Activated naive CD4-positive, alpha-beta T cell treated with anti-CD3 and anti-CD28 coated beads, Interleukin-2, amount 10 ng/mL, durations not matched to agents 7 days and 5 days (primary cell): ENCODE measurements around the gene HOXD11.

ENCODE experiments used
- CTCF ChIA-PET: fragments of 350-600 bp; sonication (Branson Sonifier 250); formaldehyde crosslinking; loops from one replicate; lab custom pipeline; 2021; ENCODE audit warnings: antibody characterized with exemption; lab: Charles Lee
- DNase-seq: peaks from one replicate; pipeline ENCODE4 v3.0.0-alpha.2; 2020
- H3K27ac Mint-ChIP-seq: one replicate; pipeline ENCODE4 v1.8.0; 2021; ENCODE audit warnings: mild to moderate bottlenecking, moderate library complexity, mixed read lengths
- H3K27me3 Mint-ChIP-seq: one replicate; pipeline ENCODE4 v1.8.0; 2021; ENCODE audit warnings: mild to moderate bottlenecking, mixed read lengths
- H3K36me3 Mint-ChIP-seq: one replicate; pipeline ENCODE4 v1.8.0; 2021; ENCODE audit warnings: mixed read lengths
- H3K4me1 Mint-ChIP-seq: one replicate; pipeline ENCODE4 v1.8.0; 2021; ENCODE audit warnings: mixed read lengths
- H3K4me3 Mint-ChIP-seq: one replicate; pipeline ENCODE4 v1.8.0; 2021; ENCODE audit warnings: mild to moderate bottlenecking, moderate library complexity, mixed read lengths
- H3K9me3 Mint-ChIP-seq: one replicate; pipeline ENCODE4 v1.8.0; 2021; ENCODE audit warnings: mixed read lengths

HOXD11 gene

DNA sequence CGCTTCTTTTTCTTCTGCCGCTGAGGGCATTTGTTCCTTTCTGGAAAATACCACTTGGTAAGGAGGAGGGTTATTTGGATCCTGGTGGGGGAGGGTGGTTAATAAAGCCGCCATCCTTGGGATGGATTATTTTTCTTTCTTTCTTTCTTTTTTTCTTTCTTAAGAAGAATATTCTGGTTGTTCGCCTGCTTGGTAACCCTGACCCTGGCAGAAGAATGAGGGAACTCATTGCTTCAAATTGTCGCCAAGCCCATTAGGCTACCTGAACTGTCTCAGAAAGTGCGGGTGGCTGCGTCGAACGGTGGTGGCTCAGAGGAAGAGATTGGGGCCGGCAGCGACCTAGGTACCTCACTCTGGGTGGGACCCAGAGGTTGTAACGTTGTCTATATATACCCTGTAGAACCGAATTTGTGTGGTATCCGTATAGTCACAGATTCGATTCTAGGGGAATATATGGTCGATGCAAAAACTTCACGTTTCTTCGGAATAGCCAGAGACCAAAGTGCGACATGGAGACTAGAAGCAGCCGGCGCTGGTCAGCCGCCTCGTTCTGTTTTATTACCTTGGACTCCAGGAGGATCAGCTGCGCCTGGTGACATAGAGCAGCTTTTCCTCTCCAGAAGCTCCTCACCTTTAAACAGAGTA, 43.0 kb downstream of the HOXD11 start:
- H3K9me3 Mint-ChIP-seq: no peaks in the 10 kb centered on the region
- peaks cover 100% of the 10 kb centered on the region for H3K27me3 Mint-ChIP-seq
- no peaks in the 10 kb centered on the region for H3K4me1 Mint-ChIP-seq
- no peak overlapping the region for H3K4me3 Mint-ChIP-seq
- no peak for DNase-seq
- no peaks in the 10 kb centered on the region for H3K36me3 Mint-ChIP-seq
- CTCF ChIA-PET: interaction anchor here (1.2 to 1.9 kb wide), 3 partner anchors 9 to 305 kb away, joined by 4 to 8 read pairs (median 6); no protein-coding TSS in a partner anchor
- no peak overlapping the region for H3K27ac Mint-ChIP-seq

DNA sequence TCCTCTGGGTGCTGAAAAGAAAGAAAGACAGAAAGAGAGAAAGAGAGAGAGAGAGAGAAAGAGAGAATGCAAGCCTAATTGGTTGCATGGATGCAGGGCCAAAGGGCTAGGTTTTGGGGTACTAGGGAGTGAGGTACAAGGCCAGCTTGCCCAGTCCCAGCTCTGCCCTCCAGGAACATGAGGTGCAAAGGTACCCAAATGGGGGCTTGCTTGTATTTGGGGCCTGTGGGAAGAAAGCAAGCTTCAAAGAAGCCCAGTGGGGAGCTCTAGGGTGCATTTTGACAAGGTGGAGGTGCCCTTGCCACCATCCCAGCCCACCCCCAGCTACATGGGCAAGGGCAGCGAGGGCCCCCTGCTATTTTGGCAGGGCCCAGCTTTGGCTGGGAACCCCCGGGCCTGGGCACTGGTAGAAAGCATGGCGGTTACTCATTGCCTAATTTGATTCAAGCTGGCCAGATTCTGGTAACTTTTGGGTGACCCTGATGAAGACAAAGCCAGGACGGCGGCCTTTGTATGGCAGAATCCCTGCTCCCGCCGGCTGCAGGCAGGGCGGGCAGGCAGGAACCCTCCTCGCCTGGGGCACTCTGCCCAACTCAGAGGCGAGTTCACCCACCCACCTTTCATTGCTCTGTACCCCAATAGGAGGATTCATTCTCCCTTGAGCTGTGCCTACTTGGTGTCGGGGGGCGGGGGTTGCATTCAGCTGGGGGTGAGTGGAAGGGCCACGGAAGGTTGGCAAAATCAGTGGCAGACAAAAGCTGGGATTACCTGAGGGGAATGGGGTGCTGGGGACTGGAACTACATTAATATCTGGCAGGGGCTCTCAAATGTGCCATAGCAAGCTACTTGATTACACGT, 43.7 kb downstream of the HOXD11 start:
- H3K4me1 Mint-ChIP-seq: no peaks in the 10 kb centered on the region
- DNase-seq: no peak
- H3K4me3 Mint-ChIP-seq: no peak overlapping the region
- peaks cover 100% of the 10 kb centered on the region for H3K27me3 Mint-ChIP-seq
- CTCF ChIA-PET: interaction anchor here (1.2 to 1.9 kb wide), 3 partner anchors 10 to 305 kb away, joined by 4 to 8 read pairs (median 6); no protein-coding TSS in a partner anchor
- H3K36me3 Mint-ChIP-seq: no peaks in the 10 kb centered on the region
- no peak overlapping the region for H3K27ac Mint-ChIP-seq
- no peaks in the 10 kb centered on the region for H3K9me3 Mint-ChIP-seq

DNA sequence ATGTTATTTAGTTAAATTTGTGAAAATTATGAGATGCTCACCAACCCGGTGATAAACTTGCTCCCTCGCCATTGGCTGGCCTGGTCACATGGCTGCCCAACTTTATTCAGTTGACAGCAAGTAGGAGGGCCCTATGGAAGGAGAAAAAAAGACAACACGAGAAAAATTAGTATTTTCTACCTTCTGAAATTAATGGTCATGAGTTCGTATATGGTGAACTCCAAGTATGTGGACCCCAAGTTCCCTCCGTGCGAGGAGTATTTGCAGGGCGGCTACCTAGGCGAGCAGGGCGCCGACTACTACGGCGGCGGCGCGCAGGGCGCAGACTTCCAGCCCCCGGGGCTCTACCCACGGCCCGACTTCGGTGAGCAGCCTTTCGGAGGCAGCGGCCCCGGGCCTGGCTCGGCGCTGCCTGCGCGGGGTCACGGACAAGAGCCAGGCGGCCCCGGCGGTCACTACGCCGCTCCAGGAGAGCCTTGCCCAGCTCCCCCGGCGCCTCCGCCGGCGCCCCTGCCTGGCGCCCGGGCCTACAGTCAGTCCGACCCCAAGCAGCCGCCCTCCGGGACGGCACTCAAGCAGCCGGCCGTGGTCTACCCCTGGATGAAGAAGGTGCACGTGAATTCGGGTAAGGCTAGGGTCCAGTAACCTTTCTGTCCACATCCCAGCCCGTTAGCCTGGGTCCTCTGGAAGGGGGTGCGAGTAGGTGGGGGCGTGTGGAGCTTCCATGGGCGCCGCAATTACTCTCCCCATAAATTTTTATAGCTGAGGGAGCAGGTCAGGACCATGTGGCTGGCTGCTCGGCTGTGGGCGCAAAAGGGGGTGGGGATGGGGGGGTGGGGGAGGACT, 44.6 kb downstream of the HOXD11 start, which contains the start of gene HOXD4:
Gene HOXD4, plus strand, starts transcription at position 109 of the 846 bp plus-strand sequence. Its CDS starts 84 bp downstream, at position 193.
- H3K4me3 Mint-ChIP-seq: no peak within 1 kb of the TSS
- H3K4me1 Mint-ChIP-seq: no peaks in the 10 kb centered on the region
- CTCF ChIA-PET: interaction anchor here (1.5 to 1.9 kb wide), 2 partner anchors 24 to 304 kb away, joined by 6 to 8 read pairs; no protein-coding TSS in a partner anchor
- no peaks in the 10 kb centered on the region for H3K36me3 Mint-ChIP-seq
- H3K27me3 Mint-ChIP-seq: peaks cover 100% of the 10 kb centered on the region
- H3K27ac Mint-ChIP-seq: no peak within 1 kb of the TSS
- H3K9me3 Mint-ChIP-seq: no peaks in the 10 kb centered on the region
- no peak for DNase-seq

DNA sequence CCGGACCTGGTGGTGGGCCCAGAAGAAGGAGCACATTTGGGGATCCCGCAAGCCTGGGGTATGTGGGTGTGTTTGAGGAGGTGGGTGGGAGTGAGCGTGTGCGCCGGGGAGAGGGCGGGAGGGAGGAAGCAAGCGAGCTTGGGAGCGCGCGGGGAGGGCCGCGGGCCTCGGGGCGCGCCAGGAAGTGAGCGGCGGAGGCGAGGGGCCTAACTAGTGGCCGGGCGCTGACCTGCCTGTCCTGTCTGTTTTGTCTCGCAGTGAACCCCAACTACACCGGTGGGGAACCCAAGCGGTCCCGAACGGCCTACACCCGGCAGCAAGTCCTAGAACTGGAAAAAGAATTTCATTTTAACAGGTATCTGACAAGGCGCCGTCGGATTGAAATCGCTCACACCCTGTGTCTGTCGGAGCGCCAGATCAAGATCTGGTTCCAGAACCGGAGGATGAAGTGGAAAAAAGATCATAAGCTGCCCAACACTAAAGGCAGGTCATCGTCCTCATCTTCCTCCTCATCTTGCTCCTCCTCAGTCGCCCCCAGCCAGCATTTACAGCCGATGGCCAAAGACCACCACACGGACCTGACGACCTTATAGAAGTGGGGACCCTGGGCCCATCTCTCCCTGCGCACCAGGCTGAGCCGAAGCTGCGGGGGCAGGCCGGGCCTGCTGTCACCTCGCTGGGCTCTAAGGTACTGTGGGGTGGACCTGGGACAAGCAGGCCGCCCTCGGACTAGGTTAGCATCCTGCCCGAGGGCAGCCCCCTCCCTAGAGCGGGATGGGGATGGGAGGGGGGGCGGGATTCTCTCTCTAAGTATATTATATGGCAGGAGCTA, 45.5 kb downstream of the HOXD11 start:
- Mint-ChIP-seq H3K9me3 (no peaks in the 10 kb centered on the region), H3K4me3 (no peak overlapping the region), H3K4me1 (no peaks in the 10 kb centered on the region), H3K27me3 (peaks cover 98% of the 10 kb centered on the region), H3K36me3 (no peaks in the 10 kb centered on the region), H3K27ac (no peak overlapping the region)
- CTCF ChIA-PET: interaction anchor here (0.9 kb wide), 1 partner anchor 12 kb away, joined by 4 read pairs; no protein-coding TSS in a partner anchor
- no peak for DNase-seq

DNA sequence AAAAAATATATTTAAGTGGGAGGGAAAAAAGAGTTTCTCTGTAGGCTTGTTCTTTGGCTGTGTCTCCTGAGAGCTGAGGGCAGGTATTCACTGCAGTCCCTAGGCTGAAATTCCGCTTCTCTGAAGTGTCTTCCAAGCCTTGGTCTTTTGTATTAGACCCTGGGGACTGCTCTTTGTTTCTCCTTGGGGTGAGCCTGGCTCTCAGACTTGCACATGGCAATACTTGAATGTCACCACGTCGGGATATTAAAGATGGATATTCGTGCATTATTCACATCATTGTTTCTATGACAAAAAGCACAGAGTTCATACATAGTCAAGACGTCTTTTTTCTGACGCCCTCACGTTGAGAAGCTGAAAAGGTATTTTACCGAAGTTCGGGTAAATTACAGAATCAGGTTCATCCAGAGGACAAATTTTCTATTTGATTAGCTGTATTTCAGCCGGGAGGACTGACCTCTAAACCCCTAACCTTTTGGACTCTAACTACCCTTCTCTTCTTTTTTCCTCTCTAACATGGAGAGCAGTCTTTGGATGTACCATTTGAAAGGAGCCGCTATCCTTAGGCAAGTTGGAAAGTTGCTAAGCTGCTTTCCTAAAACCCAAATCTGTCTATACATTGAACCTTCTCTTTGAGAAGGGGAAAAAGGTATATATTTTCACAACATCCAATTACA, 47.6 kb downstream of the HOXD11 start:
- Mint-ChIP-seq H3K9me3 (no peaks in the 10 kb centered on the region), H3K27me3 (peaks cover 98% of the 10 kb centered on the region), H3K4me1 (peaks cover 3% of the 10 kb centered on the region), H3K27ac (no peak overlapping the region), H3K36me3 (peaks cover 3% of the 10 kb centered on the region), H3K4me3 (no peak overlapping the region)
- CTCF ChIA-PET: interaction anchor here (1.2 to 1.7 kb wide), 3 partner anchors 11 to 28 kb away, joined by 3 read pairs; no protein-coding TSS in a partner anchor
- DNase-seq: no peak

DNA sequence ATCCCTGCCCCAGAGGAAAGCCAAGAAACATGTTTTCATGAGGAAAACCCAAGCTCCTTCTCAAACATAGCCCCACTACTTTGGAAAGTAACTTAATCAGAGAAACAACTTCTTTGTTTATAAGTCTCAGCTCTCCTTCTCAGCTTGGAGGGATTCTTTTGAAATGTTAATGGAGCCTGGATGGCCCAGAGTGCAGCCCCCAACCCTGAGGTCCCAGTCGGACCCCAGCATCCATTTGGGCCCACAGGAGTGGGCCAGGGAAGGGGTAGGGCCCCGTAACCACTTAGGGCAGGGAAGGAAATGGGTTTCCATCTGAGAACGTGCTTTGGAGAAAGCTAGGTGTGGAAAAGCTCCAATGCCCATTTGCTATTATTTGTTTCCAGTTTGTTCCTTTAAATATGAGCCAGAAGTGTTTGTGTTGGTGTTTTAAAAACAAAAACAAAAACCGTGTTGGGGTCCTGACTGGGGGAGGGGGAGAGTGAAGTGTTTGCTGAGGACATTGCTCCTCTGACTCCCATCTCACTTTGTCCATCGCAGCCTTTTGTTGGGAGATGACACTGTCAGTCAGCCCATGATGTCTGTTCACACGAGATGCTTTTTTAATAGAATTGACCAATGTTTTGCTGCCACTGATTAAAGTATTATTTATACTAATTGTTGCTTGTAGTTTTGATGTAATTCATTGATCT, 48.4 kb downstream of the HOXD11 start:
- Mint-ChIP-seq H3K27ac (no peak overlapping the region), H3K36me3 (peaks cover 3% of the 10 kb centered on the region), H3K27me3 (peaks cover 98% of the 10 kb centered on the region), H3K9me3 (no peaks in the 10 kb centered on the region), H3K4me3 (no peak overlapping the region), H3K4me1 (peaks cover 4% of the 10 kb centered on the region)
- CTCF ChIA-PET: interaction anchor here (1.2 to 1.7 kb wide), 3 partner anchors 12 to 29 kb away, joined by 3 read pairs; no protein-coding TSS in a partner anchor
- DNase-seq: no peak

DNA sequence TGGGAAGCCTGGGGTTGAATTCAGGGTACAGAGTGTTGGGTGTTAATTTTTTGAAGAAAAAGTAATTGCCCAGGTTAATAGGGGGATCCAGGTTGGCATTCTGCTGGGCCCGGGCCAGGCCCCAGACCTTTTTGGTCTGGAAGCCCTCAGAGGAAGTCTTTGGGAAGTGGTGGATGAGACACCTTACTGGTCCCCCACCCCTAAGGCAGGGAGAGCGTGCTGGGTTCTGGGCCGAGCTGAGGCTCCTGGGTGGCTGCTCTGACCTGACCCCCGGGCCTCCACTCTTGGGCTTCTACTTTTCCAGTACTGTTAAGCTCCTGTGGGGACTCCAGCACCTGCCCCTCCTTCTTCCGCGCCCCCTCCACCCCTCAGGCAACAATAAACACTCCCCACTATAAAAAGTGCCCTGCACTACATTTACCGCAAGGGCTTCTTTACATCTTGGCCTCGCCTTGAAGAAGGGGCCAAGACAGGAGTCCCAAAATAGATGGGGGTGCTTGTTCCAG, 49.3 kb downstream of the HOXD11 start:
- Mint-ChIP-seq H3K9me3 (no peaks in the 10 kb centered on the region), H3K36me3 (peaks cover 3% of the 10 kb centered on the region), H3K27me3 (peaks cover 98% of the 10 kb centered on the region), H3K4me1 (peaks cover 5% of the 10 kb centered on the region), H3K27ac (no peak overlapping the region), H3K4me3 (no peak overlapping the region)
- no peak for DNase-seq
- CTCF ChIA-PET: no interaction called here

DNA sequence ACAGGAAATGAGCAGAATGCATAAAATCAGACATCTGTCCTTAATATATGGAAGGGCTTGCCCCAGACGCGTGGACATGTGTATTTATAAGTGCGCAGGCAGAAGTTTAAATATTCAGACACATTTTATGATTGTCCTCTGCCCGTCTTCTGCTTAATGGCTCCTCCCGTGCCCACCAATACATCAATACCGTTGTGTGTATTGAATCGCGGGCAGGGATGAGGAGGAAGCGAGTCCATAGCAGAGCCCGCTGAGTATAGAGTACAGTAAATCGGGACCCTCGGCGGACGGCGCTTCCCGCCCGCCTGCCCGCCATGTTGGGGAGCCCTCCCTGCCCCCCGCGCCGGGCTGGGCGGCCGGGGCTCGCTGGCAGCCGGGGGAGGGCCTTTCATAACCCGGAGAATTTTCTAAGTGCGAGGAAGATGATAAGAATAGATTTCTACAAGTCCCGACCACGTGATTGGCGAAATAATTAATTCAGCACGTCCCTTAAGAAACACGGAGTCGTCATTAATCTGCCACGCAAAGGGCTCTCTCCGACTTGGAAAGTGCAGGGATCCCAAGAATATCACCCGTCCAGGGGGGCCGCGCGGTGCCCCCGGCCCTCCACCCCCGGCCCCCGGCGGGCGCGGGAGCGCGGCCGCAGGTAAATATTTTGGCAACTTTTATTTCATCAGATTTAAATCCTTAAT, 49.9 kb downstream of the HOXD11 start, which contains the start of gene HOXD3:
Gene HOXD3, plus strand, starts transcription at position 501 of the 692 bp plus-strand sequence. CDS start 11,808 bp downstream, outside the sequence.
- H3K27ac Mint-ChIP-seq: peak within 1 kb of the TSS; percentile 70

DNA sequence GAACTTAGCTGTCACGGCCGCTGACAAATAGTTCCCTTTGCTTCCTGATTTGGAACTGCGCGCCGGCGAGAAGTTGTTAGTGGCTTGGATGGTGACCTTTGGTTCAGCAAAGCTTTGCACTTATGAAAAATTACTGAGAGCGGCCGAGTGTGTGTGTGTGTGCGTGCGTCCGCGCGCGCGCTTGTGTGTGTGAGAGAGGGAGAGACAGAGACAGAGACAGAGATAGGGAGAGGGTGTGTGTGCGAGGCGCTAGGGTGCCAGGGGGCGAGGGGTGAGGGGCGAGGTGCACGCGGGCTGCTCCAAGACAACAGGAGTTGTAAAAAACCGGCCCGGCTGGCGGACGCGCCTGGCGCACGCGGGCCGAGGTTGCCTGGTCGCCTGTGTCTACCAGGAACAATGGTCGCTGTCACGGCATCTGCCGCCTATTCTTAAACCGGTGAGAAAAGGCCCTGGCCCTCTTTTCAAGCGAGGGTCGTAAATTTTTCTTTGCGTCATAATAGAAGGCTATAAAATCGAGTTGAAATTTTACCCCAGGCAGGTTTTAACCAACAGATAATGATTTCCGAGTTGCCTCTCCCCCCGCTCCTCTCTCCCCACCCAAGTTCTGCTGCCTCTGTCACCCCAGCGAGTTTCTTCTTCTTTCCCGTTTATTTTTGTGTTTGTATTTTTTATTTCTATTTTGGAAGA, 50.6 kb downstream of the HOXD11 start:
- peaks cover 5% of the 10 kb centered on the region for H3K4me1 Mint-ChIP-seq
- CTCF ChIA-PET: interaction anchor here (0.6 kb wide), 1 partner anchor 73 kb away, joined by 3 read pairs; no protein-coding TSS in a partner anchor
- H3K27me3 Mint-ChIP-seq: peaks cover 98% of the 10 kb centered on the region
- peak overlapping the region; percentile 44 for H3K4me3 Mint-ChIP-seq
- peaks cover 3% of the 10 kb centered on the region for H3K36me3 Mint-ChIP-seq
- DNase-seq: no peak
- peak overlapping the region; percentile 70 for H3K27ac Mint-ChIP-seq
- H3K9me3 Mint-ChIP-seq: no peaks in the 10 kb centered on the region

More for the DNA sequence above, 49.9 kb downstream of the HOXD11 start, which contains the start of gene HOXD3:
- peaks cover 98% of the 10 kb centered on the region for H3K27me3 Mint-ChIP-seq
- peak within 1 kb of the TSS; percentile 44 for H3K4me3 Mint-ChIP-seq
- peaks cover 5% of the 10 kb centered on the region for H3K4me1 Mint-ChIP-seq
- H3K9me3 Mint-ChIP-seq: no peaks in the 10 kb centered on the region
- DNase-seq: no peak
- CTCF ChIA-PET: no interaction called here
- H3K36me3 Mint-ChIP-seq: peaks cover 3% of the 10 kb centered on the region

DNA sequence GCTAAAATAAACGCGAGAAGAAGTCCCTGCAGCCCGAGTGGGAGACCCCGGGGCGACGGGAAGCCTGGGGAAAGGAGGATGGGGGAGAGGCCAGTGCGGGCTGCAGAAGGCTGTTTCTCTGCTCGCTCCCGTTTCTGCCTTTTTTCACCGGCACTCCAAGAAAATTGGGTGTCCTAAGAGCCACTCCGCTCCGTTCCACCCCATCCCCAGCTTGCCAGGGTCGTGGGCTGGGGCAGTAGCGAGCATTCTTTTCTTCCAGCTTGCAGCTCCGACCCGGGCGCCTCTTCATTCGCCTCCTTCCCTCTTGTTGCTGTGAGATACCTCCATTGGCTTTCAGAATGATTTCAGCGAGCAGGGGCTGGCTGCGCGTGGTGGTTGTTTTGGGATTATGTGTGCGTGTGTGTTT, 51.1 kb downstream of the HOXD11 start:
- Mint-ChIP-seq H3K4me3 (peak overlapping the region; percentile 28), H3K36me3 (peaks cover 6% of the 10 kb centered on the region), H3K27me3 (peaks cover 98% of the 10 kb centered on the region), H3K4me1 (peaks cover 5% of the 10 kb centered on the region), H3K27ac (peak overlapping the region; percentile 67), H3K9me3 (peaks cover under 1% of the 10 kb centered on the region)
- no peak for DNase-seq
- CTCF ChIA-PET: interaction anchor here (0.6 kb wide), 1 partner anchor 74 kb away, joined by 3 read pairs; no protein-coding TSS in a partner anchor
